NCI-H345 (cell line): ENCODE measurements around the gene TVP23B.
"Not testable (repeated sequence)": the region's sequence is repeated elsewhere in the genome, so short reads cannot be mapped to it uniquely, and the experiment has no call there.

Experiments used
- DNase-seq: peaks from one replicate; lab custom pipeline; 2025; lab: John Stamatoyannopoulos, UW

Gene TVP23B

GRCh38 chr17:18791402-18791801 lies 10.4 kb downstream of the TVP23B start:
- not testable (repeated sequence) for DNase-seq

GRCh38 chr17:18794841-18795240 lies 13.9 kb downstream of the TVP23B start:
- DNase-seq = not testable (repeated sequence)

- not testable (repeated sequence) for DNase-seq
These were observed 15.9 kb downstream of the TVP23B start for GRCh38 chr17:18796887-18797286.

- DNase-seq = not testable (repeated sequence)
These were observed 22.7 kb downstream of the TVP23B start for GRCh38 chr17:18803458-18804245.

GRCh38 chr17:18815924-18816323 lies 34.9 kb downstream of the TVP23B start:
- not testable (repeated sequence) for DNase-seq

- DNase-seq = peak; percentile 22
These were observed 35.7 kb downstream of the TVP23B start for GRCh38 chr17:18816489-18817371.

GRCh38 chr17:18821430-18821829 lies 40.4 kb downstream of the TVP23B start:
- DNase-seq = not testable (repeated sequence)

- not testable (repeated sequence) for DNase-seq
These were observed 46.6 kb downstream of the TVP23B start for GRCh38 chr17:18827613-18828012.

GRCh38 chr17:18848501-18848900 lies 67.5 kb downstream of the TVP23B start:
- DNase-seq = no peak

GRCh38 chr17:18850679-18851078 lies 69.7 kb downstream of the TVP23B start:
- DNase-seq = no peak

GRCh38 chr17:18851201-18851600 lies 70.2 kb downstream of the TVP23B start:
- DNase-seq = no peak

- DNase-seq = no peak
These were observed 74.0 kb downstream of the TVP23B start for GRCh38 chr17:18854956-18855355.

- peak; percentile 93 for DNase-seq
These were observed 75.0 kb downstream of the TVP23B start for GRCh38 chr17:18855831-18856569.
